Nephron progenitor cell (in vitro differentiated cells): Measurements from ENCODE around the gene PTGER3.

ENCODE experiments used
- DNase-seq: peaks from one replicate; pipeline ENCODE4 v3.0.0; 2021
- H3K27ac Mint-ChIP-seq: 2 replicates; pipeline ENCODE4 v1.8.0; 2021; ENCODE audit warnings: mild to moderate bottlenecking, moderate library complexity, mixed read lengths
- H3K27me3 Mint-ChIP-seq: 2 replicates; pipeline ENCODE4 v1.8.0; 2021; ENCODE audit warnings: mild to moderate bottlenecking, low read depth, mixed read lengths; ENCODE audit not compliant: poor library complexity
- H3K36me3 Mint-ChIP-seq: 2 replicates; pipeline ENCODE4 v1.8.0; 2021; ENCODE audit warnings: low read depth, mixed read lengths
- H3K4me1 Mint-ChIP-seq: 2 replicates; pipeline ENCODE4 v1.8.0; 2021; ENCODE audit warnings: mixed read lengths
- H3K4me3 Mint-ChIP-seq: 2 replicates; pipeline ENCODE4 v1.8.0; 2021; ENCODE audit warnings: mild to moderate bottlenecking, moderate library complexity, mixed read lengths
- H3K9me3 Mint-ChIP-seq: 2 replicates; pipeline ENCODE4 v1.8.0; 2021; ENCODE audit warnings: mild to moderate bottlenecking, moderate library complexity, mixed read lengths
- CTCF ChIP-seq: fragments of 200-600 bp; sonication (generic); IDR thresholded peaks from 2 replicates; pipeline ENCODE4 v1.5.0; 2021; ENCODE audit warnings: antibody characterized with exemption

The PTGER3 gene

GRCh38 chr1:71041806-71042205 is 5.8 kb downstream of the PTGER3 start:
- no peak overlapping the region for H3K27ac Mint-ChIP-seq
- H3K9me3 Mint-ChIP-seq, result no peaks in the 10 kb centered on the region
- H3K36me3 Mint-ChIP-seq, result no peaks in the 10 kb centered on the region
- H3K27me3 Mint-ChIP-seq, result peaks cover 28% of the 10 kb centered on the region
- TF ChIP-seq CTCF, result no peak
- DNase-seq, result no peak
- no peak overlapping the region for H3K4me3 Mint-ChIP-seq
- H3K4me1 Mint-ChIP-seq, result no peaks in the 10 kb centered on the region

- no peaks in the 10 kb centered on the region for H3K36me3 Mint-ChIP-seq
- H3K27me3 Mint-ChIP-seq, result peaks cover 9% of the 10 kb centered on the region
- no peaks in the 10 kb centered on the region for H3K4me1 Mint-ChIP-seq
- DNase-seq, result no peak
- no peak overlapping the region for H3K4me3 Mint-ChIP-seq
- no peaks in the 10 kb centered on the region for H3K9me3 Mint-ChIP-seq
- H3K27ac Mint-ChIP-seq, result no peak overlapping the region
- TF ChIP-seq CTCF, result no peak
Measured at GRCh38 chr1:71039661-71040262, 7.9 kb downstream of the PTGER3 start.

- H3K4me3 Mint-ChIP-seq, result no peak overlapping the region
- no peaks in the 10 kb centered on the region for H3K4me1 Mint-ChIP-seq
- no peak for TF ChIP-seq CTCF
- no peaks in the 10 kb centered on the region for H3K9me3 Mint-ChIP-seq
- H3K36me3 Mint-ChIP-seq, result no peaks in the 10 kb centered on the region
- H3K27me3 Mint-ChIP-seq, result peaks cover 9% of the 10 kb centered on the region
- no peak for DNase-seq
- peak overlapping the region; percentile 57 for H3K27ac Mint-ChIP-seq
Measured at GRCh38 chr1:71038942-71039341, 8.7 kb downstream of the PTGER3 start.

GRCh38 chr1:71037829-71038620 is 9.6 kb downstream of the PTGER3 start:
- DNase-seq, result no peak
- Mint-ChIP-seq H3K36me3 (no peaks in the 10 kb centered on the region), H3K4me1 (no peaks in the 10 kb centered on the region), H3K9me3 (no peaks in the 10 kb centered on the region), H3K27me3 (peaks cover 9% of the 10 kb centered on the region), H3K4me3 (no peak overlapping the region), H3K27ac (no peak overlapping the region)
- TF ChIP-seq CTCF, result no peak

- no peaks in the 10 kb centered on the region for H3K36me3 Mint-ChIP-seq
- H3K27me3 Mint-ChIP-seq, result peaks cover 9% of the 10 kb centered on the region
- H3K4me1 Mint-ChIP-seq, result no peaks in the 10 kb centered on the region
- no peak for TF ChIP-seq CTCF
- no peak overlapping the region for H3K27ac Mint-ChIP-seq
- H3K9me3 Mint-ChIP-seq, result no peaks in the 10 kb centered on the region
- DNase-seq, result no peak
- H3K4me3 Mint-ChIP-seq, result no peak overlapping the region
Measured at GRCh38 chr1:71037066-71037465, 10.6 kb downstream of the PTGER3 start.

GRCh38 chr1:71033136-71033535 is 14.5 kb downstream of the PTGER3 start:
- Mint-ChIP-seq H3K4me3 (no peak overlapping the region), H3K27me3 (no peaks in the 10 kb centered on the region), H3K9me3 (no peaks in the 10 kb centered on the region), H3K27ac (no peak overlapping the region), H3K36me3 (no peaks in the 10 kb centered on the region), H3K4me1 (no peaks in the 10 kb centered on the region)
- no peak for DNase-seq
- TF ChIP-seq CTCF, result no peak
